Epithelial cell of esophagus (primary cell): ENCODE measurements around the gene C5orf22.

Experiments
- DNase-seq: peaks from one replicate; pipeline ENCODE4 v3.0.0; 2010; ENCODE audit warnings: low read depth
- H3K4me3 ChIP-seq: 2 replicates; pipeline ENCODE4 v1.5.1; 2011; ENCODE audit warnings: mild to moderate bottlenecking, low read length, control low read depth
- CTCF ChIP-seq: IDR thresholded peaks from 2 replicates; pipeline ENCODE4 v1.5.1; 2011; ENCODE audit warnings: low read depth, mild to moderate bottlenecking, low read length, control low read depth, inconsistent platforms; ENCODE audit not compliant: insufficient read depth; ENCODE audit errors: missing control alignments

The C5orf22 gene

GRCh38 chr5:31496301-31496700 is 35.8 kb upstream of the C5orf22 start:
- no peak for DNase-seq
- no peak overlapping the region for H3K4me3 ChIP-seq
- TF ChIP-seq CTCF: no peak

- no peak overlapping the region for H3K4me3 ChIP-seq
- no peak for TF ChIP-seq CTCF
- no peak for DNase-seq
These were observed 35.2 kb upstream of the C5orf22 start for GRCh38 chr5:31496891-31497290.

GRCh38 chr5:31500256-31500655 is 31.8 kb upstream of the C5orf22 start:
- DNase-seq: no peak
- no peak for TF ChIP-seq CTCF
- H3K4me3 ChIP-seq: no peak overlapping the region

- TF ChIP-seq CTCF: no peak
- no peak overlapping the region for H3K4me3 ChIP-seq
- no peak for DNase-seq
These were observed 29.6 kb upstream of the C5orf22 start for GRCh38 chr5:31502506-31502905.

GRCh38 chr5:31504529-31504928 is 27.6 kb upstream of the C5orf22 start:
- H3K4me3 ChIP-seq: no peak overlapping the region
- DNase-seq: no peak
- no peak for TF ChIP-seq CTCF

GRCh38 chr5:31511305-31511704 is 20.8 kb upstream of the C5orf22 start:
- DNase-seq: no peak
- no peak overlapping the region for H3K4me3 ChIP-seq
- no peak for TF ChIP-seq CTCF

- H3K4me3 ChIP-seq: no peak overlapping the region
These were observed 15.3 kb upstream of the C5orf22 start for GRCh38 chr5:31516802-31517201.

More at GRCh38 chr5:31516802-31517201, 15.3 kb upstream of the C5orf22 start:
- TF ChIP-seq CTCF: no peak
- no peak for DNase-seq
